Fibroblast of peridontal ligament (primary cell): ENCODE measurements around the gene RALGAPA1.

ENCODE experiments used
- DNase-seq: peaks from one replicate; pipeline ENCODE4 v3.0.0-alpha.2; 2010; ENCODE audit errors: extremely low read depth

RALGAPA1 gene

DNA sequence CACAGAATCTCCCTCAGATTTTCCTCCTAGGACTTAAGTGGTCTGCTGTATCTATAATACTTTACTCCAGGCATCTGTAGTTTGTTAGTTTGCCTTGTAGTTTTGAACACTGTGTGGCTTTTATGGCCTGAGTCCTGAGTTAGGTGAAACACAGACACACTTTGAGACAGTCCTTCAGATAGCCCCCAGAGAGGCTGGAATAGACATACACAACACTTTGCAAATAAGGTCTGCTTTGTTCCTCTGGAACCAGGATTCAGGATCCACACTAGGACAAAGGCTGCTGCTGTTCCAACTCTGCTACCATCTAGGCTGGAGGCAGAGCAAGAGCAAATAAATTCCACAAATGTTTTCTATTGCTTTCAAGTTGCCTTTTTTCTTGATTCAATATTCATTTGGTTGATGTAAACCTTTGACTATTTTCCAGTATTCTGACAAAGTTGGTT is 316.5 kb downstream of the RALGAPA1 start:
- DNase-seq: no peak
